Erythroblast (primary cell): ENCODE measurements around the gene POM121.
"Not testable (repeated sequence)": the region's sequence is repeated elsewhere in the genome, so short reads cannot be mapped to it uniquely, and the experiment has no call there.

Experiments used
- GATA1 ChIP-seq: IDR thresholded peaks from 2 replicates; pipeline ENCODE4 v1.6.1; 2011; ENCODE audit warnings: low read depth, mild to moderate bottlenecking, control low read depth, low read length, moderate library complexity
- POLR2A ChIP-seq: IDR thresholded peaks from 2 replicates; pipeline ENCODE4 v1.6.1; 2011; ENCODE audit warnings: mild to moderate bottlenecking, low read length

- not testable (repeated sequence) for TF ChIP-seq POLR2A, GATA1
Measured at GRCh38 chr7:72997887-72998468, 73.1 kb downstream of the POM121 start.
